SK-N-SH (cell line): ENCODE results near the gene ETHE1. TPM values are rescaled to one million over a fixed set of nuclear protein-coding genes. Genes with fewer than 3 reads are reported as not detected.

Experiments used
- CTCF ChIA-PET: fragments of 300-600, 350-600 bp; formaldehyde crosslinking; extraction: SDS; loops from one replicate; lab custom pipeline; 2021; lab: Yijun Ruan, JAX
- POLR2A ChIA-PET: fragments of 350-600 bp; sonication (Branson Sonifier 250); formaldehyde crosslinking; extraction: SDS; loops from one replicate; lab custom pipeline; 2020; ENCODE audit warnings: antibody characterized with exemption, inconsistent platforms; lab: Yijun Ruan, JAX
- DNase-seq: peaks from one replicate; pipeline ENCODE4 v3.0.0; 2012
- H2AFZ ChIP-seq: fragments of 200-600 bp; sonication (generic); 2 replicates; pipeline ENCODE4 v1.8.1; 2016; ENCODE audit warnings: antibody characterized with exemption, mild to moderate bottlenecking, low read depth
- H3F3A ChIP-seq: fragments of 200-600 bp; sonication (generic); replicated peaks from 2 replicates; pipeline ENCODE3; 2016; ENCODE audit warnings: antibody characterized with exemption, mild to moderate bottlenecking; ENCODE audit not compliant: insufficient read depth
- H3K27ac ChIP-seq, 2 experiments: fragments of 200-500 bp in 1 of 2; fragments of 200-600 bp in 1 of 2; sonication (Bioruptor generic) in 1 of 2; sonication (generic), shearing (Covaris generic) in 1 of 2; 2 replicates each; pipeline versions ENCODE4 v1.5.1 to v1.6.1; 2014 to 2016; ENCODE audit warnings: low read depth in 2 of 2, inconsistent platforms in 1 of 2, low read length in 1 of 2, mild to moderate bottlenecking in 1 of 2, mixed read lengths in 1 of 2
- H3K27me3 ChIP-seq: fragments of 200-600 bp; sonication (generic), shearing (Covaris generic); 2 replicates; pipeline ENCODE4 v1.6.1; 2016; ENCODE audit warnings: mixed run types; ENCODE audit not compliant: insufficient read depth
- H3K36me3 ChIP-seq, 2 experiments: fragments of 200-500 bp in 1 of 2; fragments of 200-600 bp in 1 of 2; sonication (Bioruptor generic) in 1 of 2; sonication (generic) in 1 of 2; replicated peaks in 1 of 2; 2 replicates each; pipeline versions ENCODE3 to v1.5.1; 2014 to 2016; ENCODE audit warnings: low read length in 1 of 2, mild to moderate bottlenecking in 1 of 2; ENCODE audit not compliant: insufficient read depth in 2 of 2, control insufficient read depth in 1 of 2
- H3K4me1 ChIP-seq, 2 experiments: fragments of 200-500 bp in 1 of 2; fragments of 200-600 bp in 1 of 2; sonication (Bioruptor generic) in 1 of 2; sonication (generic), shearing (Covaris generic) in 1 of 2; 2 replicates each; pipeline versions ENCODE4 v1.5.1 to v1.6.1; 2014 to 2016; ENCODE audit warnings: low read depth in 1 of 2, low read length in 1 of 2, mixed run types in 1 of 2; ENCODE audit not compliant: insufficient read depth in 2 of 2, control insufficient read depth in 1 of 2
- H3K4me2 ChIP-seq: fragments of 200-600 bp; sonication (generic), shearing (Covaris generic); 2 replicates; pipeline ENCODE4 v1.6.1; 2017; ENCODE audit warnings: mixed run types
- H3K4me3 ChIP-seq, 2 experiments: fragments of 200-500 bp in 1 of 2; fragments of 200-600 bp in 1 of 2; sonication (Bioruptor generic) in 1 of 2; sonication (generic), shearing (Covaris generic) in 1 of 2; 2 replicates each; pipeline versions ENCODE4 v1.5.1 to v1.8.1; 2014 to 2016; ENCODE audit warnings: low read depth in 2 of 2, inconsistent platforms in 1 of 2, low read length in 1 of 2, mild to moderate bottlenecking in 1 of 2, mixed read lengths in 1 of 2, moderate library complexity in 1 of 2
- H3K79me2 ChIP-seq: fragments of 200-600 bp; sonication (generic); 2 replicates; pipeline ENCODE4 v1.8.1; 2017; ENCODE audit warnings: mild to moderate bottlenecking; ENCODE audit not compliant: insufficient read depth
- H3K9ac ChIP-seq: fragments of 200-600 bp; sonication (generic); 2 replicates; pipeline ENCODE4 v1.6.1; 2017; ENCODE audit warnings: mixed run types
- H3K9me2 ChIP-seq: fragments of 200-600 bp; sonication (generic); 2 replicates; pipeline ENCODE4 v1.6.1; 2017; ENCODE audit warnings: mixed run types
- H3K9me3 ChIP-seq: fragments of 200-600 bp; sonication (generic); 2 replicates; pipeline ENCODE4 v1.6.1; 2017; ENCODE audit warnings: mixed run types, mild to moderate bottlenecking, moderate library complexity
- H4K20me1 ChIP-seq: fragments of 200-600 bp; sonication (generic); 2 replicates; pipeline ENCODE4 v1.6.1; 2017; ENCODE audit warnings: mild to moderate bottlenecking, mixed run types; ENCODE audit not compliant: insufficient read depth
- CTCF ChIP-seq: fragments of 200-600 bp; sonication (generic); IDR thresholded peaks from 2 replicates; pipeline ENCODE4 v1.6.1; 2017; ENCODE audit warnings: antibody characterized with exemption, mild to moderate bottlenecking, moderate library complexity
- EP300 ChIP-seq, 2 experiments: IDR thresholded peaks; 2 replicates each; pipeline versions ENCODE4 v1.4.0 to v1.6.1; 2012; ENCODE audit warnings: borderline replicate concordance in 1 of 2, low read depth in 1 of 2, low read length in 1 of 2
- EZH2phosphoT487 ChIP-seq: fragments of 200-600 bp; sonication (generic); IDR thresholded peaks from 2 replicates; pipeline ENCODE4 v1.6.1; 2017; ENCODE audit warnings: low read depth, mixed run types, mild to moderate bottlenecking, antibody characterized with exemption, moderate library complexity, borderline replicate concordance
- FOXM1 ChIP-seq: IDR thresholded peaks from 2 replicates; pipeline ENCODE4 v1.4.0; 2012; ENCODE audit warnings: low read depth, mild to moderate bottlenecking
- MAX ChIP-seq: IDR thresholded peaks from 2 replicates; pipeline ENCODE4 v1.4.0; 2012; ENCODE audit warnings: low read depth
- MEF2A ChIP-seq: IDR thresholded peaks from 2 replicates; pipeline ENCODE4 v1.4.0; 2012; ENCODE audit warnings: low read depth, borderline replicate concordance
- PBX3 ChIP-seq: IDR thresholded peaks from 2 replicates; pipeline ENCODE4; 2012
- RAD21 ChIP-seq: IDR thresholded peaks from 2 replicates; pipeline ENCODE4 v1.6.1; 2012; ENCODE audit warnings: mild to moderate bottlenecking, low read length
- RXRA ChIP-seq: IDR thresholded peaks from 2 replicates; pipeline ENCODE4 v1.4.0; 2012; ENCODE audit warnings: low read depth, mild to moderate bottlenecking, borderline replicate concordance
- TCF12 ChIP-seq: IDR thresholded peaks from 2 replicates; pipeline ENCODE4 v1.4.0; 2012
- TEAD4 ChIP-seq: IDR thresholded peaks from 2 replicates; pipeline ENCODE4 v1.4.0; 2012; ENCODE audit warnings: mild to moderate bottlenecking, borderline replicate concordance; ENCODE audit not compliant: insufficient read depth
- USF1 ChIP-seq: IDR thresholded peaks from 2 replicates; pipeline ENCODE4 v1.4.0; 2012; ENCODE audit warnings: low read depth, borderline replicate concordance
- USF2 ChIP-seq: fragments of 150-350 bp; IDR thresholded peaks from 2 replicates; pipeline ENCODE4 v1.6.1; 2017; ENCODE audit warnings: antibody characterized with exemption, low read length, low read depth, borderline replicate concordance
- ZBTB33 ChIP-seq: IDR thresholded peaks from 2 replicates; pipeline ENCODE4 v1.4.0; 2012; ENCODE audit warnings: low read depth, borderline replicate concordance
- WGBS: methylation state at CpG from one replicate; pipeline ENCODE4 v1.1.6; 2017; ENCODE audit warnings: low lambda C conversion rate; 5-methylcytosine and 5-hydroxymethylcytosine counted together
- polyA plus RNA-seq, 3 experiments: library from polyadenylated mRNA; depleted of rRNA; stranded (reverse); fragments of >200 nt; gene quantifications; 2 replicates each; pipeline ENCODE4 v1.2.3, GENCODE V29; 2012

Gene ETHE1
- polyA plus RNA-seq, 1 of the 3 experiments (the other 2 are of a cell fraction), result 86.2 TPM

GRCh38 chr19:43561139-43561970 lies 34.4 kb upstream of the ETHE1 start:
- Histone ChIP-seq H3K36me3 (peaks cover 7 to 11% of the 10 kb centered on the region in 2 experiments), H3K79me2 (peaks cover 16% of the 10 kb centered on the region; the same call in 1 of the 2 replicates), H2AFZ (no peak overlapping the region), H3K9me2 (no peaks in the 10 kb centered on the region), H3K9ac (no peak overlapping the region), H3F3A (peaks cover 30% of the 10 kb centered on the region), H4K20me1 (0 out of 2 replicates have a peak, but pooled peaks cover 2% of the 10 kb centered on the region), H3K4me1 (peaks cover 0 to 14% of the 10 kb centered on the region in 2 experiments; a peak in 1 of 4 replicates), H3K27ac (no peak overlapping the region), H3K9me3 (no peaks in the 10 kb centered on the region), H3K27me3 (no peaks in the 10 kb centered on the region), H3K4me3 (no peak overlapping the region), H3K4me2 (no peak overlapping the region)
- 98% methylated on average over 12 of the region's 12 CpGs for WGBS
- TF ChIP-seq TEAD4 (no peak), USF2 (no peak), CTCF (no peak), EP300 (IDR thresholded peaks at IDR 0.05; ENCODE audit: borderline replicate concordance in 1 of 2, low read depth in 1 of 2, low read length in 1 of 2) (no peak), EZH2phosphoT487 (no peak), RXRA (no peak), RAD21 (no peak), MAX (no peak), USF1 (no peak), FOXM1 (no peak), MEF2A (no peak), TCF12 (no peak), ZBTB33 (no peak), PBX3 (no peak)
- CTCF ChIA-PET, result interaction anchor here (0.6 to 1.3 kb wide), 2 partner anchors 11 to 33 kb away, joined by 3 read pairs; no protein-coding TSS in a partner anchor
- DNase-seq, result no peak
- POLR2A ChIA-PET, result interaction anchor here (0.6 kb wide), 1 partner anchor 232 kb away, joined by 3 read pairs; no protein-coding TSS in a partner anchor
